ENCODE measurements around the gene GYS1.

Gene GYS1

DNA sequence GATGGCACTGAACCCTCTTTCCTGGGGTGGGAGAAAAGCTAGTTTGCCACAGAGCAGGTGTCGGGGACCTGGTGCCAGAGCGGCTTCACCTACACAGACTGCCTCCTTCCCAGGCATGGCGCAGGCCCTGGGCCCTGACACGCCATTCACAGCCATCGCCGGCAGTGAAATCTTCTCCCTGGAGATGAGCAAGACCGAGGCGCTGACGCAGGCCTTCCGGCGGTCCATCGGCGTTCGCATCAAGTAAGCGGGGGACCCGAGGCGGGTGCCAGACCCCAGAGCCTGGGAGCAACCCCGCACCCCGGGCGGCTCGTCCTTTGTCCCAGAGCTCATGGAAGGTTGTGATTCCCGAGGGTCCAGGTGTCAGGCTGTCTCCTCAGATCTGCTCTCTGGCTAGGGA lies 13.8 kb upstream of the GYS1 start:
- TF ChIP-seq, protein P1, sequence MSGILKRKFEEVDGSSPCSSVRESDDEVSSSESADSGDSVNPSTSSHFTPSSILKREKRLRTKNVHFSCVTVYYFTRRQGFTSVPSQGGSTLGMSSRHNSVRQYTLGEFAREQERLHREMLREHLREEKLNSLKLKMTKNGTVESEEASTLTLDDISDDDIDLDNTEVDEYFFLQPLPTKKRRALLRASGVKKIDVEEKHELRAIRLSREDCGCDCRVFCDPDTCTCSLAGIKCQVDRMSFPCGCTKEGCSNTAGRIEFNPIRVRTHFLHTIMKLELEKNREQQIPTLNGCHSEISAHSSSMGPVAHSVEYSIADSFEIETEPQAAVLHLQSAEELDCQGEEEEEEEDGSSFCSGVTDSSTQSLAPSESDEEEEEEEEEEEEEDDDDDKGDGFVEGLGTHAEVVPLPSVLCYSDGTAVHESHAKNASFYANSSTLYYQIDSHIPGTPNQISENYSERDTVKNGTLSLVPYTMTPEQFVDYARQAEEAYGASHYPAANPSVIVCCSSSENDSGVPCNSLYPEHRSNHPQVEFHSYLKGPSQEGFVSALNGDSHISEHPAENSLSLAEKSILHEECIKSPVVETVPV (CRISPR knock-in tag; IDR thresholded peaks at IDR 0.05) = no peak
- no peak for TF ChIP-seq ZNF565 (CRISPR knock-in tag; conservative IDR thresholded peaks at IDR 0.05; ENCODE audit: low read depth)
- no peak for TF ChIP-seq TCF4 (CRISPR knock-in tag; IDR thresholded peaks at IDR 0.05; ENCODE audit: borderline replicate concordance)
- TF ChIP-seq TOX (CRISPR knock-in tag; IDR thresholded peaks at IDR 0.05; ENCODE audit: borderline replicate concordance) = no peak
- TF ChIP-seq CSDC2 (CRISPR knock-in tag; IDR thresholded peaks at IDR 0.05) = no peak
- TF ChIP-seq, protein P2, sequence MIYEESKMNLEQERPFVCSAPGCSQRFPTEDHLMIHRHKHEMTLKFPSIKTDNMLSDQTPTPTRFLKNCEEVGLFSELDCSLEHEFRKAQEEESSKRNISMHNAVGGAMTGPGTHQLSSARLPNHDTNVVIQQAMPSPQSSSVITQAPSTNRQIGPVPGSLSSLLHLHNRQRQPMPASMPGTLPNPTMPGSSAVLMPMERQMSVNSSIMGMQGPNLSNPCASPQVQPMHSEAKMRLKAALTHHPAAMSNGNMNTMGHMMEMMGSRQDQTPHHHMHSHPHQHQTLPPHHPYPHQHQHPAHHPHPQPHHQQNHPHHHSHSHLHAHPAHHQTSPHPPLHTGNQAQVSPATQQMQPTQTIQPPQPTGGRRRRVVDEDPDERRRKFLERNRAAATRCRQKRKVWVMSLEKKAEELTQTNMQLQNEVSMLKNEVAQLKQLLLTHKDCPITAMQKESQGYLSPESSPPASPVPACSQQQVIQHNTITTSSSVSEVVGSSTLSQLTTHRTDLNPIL (CRISPR knock-in tag; IDR thresholded peaks at IDR 0.05; ENCODE audit: low read depth) = no peak
- no peak for TF ChIP-seq ZFP3 (CRISPR knock-in tag; IDR thresholded peaks at IDR 0.05)
- TF ChIP-seq RARB (CRISPR knock-in tag; IDR thresholded peaks at IDR 0.05) = no peak
- TF ChIP-seq ARNTL (CRISPR knock-in tag; IDR thresholded peaks at IDR 0.05; ENCODE audit: borderline replicate concordance, low read depth) = no peak
- no peak for TF ChIP-seq BACH2 (CRISPR knock-in tag; IDR thresholded peaks at IDR 0.05; ENCODE audit: borderline replicate concordance)
- TF ChIP-seq, protein P3, sequence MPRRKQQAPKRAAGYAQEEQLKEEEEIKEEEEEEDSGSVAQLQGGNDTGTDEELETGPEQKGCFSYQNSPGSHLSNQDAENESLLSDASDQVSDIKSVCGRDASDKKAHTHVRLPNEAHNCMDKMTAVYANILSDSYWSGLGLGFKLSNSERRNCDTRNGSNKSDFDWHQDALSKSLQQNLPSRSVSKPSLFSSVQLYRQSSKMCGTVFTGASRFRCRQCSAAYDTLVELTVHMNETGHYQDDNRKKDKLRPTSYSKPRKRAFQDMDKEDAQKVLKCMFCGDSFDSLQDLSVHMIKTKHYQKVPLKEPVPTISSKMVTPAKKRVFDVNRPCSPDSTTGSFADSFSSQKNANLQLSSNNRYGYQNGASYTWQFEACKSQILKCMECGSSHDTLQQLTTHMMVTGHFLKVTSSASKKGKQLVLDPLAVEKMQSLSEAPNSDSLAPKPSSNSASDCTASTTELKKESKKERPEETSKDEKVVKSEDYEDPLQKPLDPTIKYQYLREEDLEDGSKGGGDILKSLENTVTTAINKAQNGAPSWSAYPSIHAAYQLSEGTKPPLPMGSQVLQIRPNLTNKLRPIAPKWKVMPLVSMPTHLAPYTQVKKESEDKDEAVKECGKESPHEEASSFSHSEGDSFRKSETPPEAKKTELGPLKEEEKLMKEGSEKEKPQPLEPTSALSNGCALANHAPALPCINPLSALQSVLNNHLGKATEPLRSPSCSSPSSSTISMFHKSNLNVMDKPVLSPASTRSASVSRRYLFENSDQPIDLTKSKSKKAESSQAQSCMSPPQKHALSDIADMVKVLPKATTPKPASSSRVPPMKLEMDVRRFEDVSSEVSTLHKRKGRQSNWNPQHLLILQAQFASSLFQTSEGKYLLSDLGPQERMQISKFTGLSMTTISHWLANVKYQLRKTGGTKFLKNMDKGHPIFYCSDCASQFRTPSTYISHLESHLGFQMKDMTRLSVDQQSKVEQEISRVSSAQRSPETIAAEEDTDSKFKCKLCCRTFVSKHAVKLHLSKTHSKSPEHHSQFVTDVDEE (CRISPR knock-in tag; IDR thresholded peaks at IDR 0.05) = no peak
- TF ChIP-seq ZNF70 (CRISPR knock-in tag; IDR thresholded peaks at IDR 0.05) = no peak
- TF ChIP-seq GLIS3 (CRISPR knock-in tag; IDR thresholded peaks at IDR 0.05) = no peak
- TF ChIP-seq ZFP30 (CRISPR knock-in tag; IDR thresholded peaks at IDR 0.05) = no peak
- ATAC-seq = no peak

DNA sequence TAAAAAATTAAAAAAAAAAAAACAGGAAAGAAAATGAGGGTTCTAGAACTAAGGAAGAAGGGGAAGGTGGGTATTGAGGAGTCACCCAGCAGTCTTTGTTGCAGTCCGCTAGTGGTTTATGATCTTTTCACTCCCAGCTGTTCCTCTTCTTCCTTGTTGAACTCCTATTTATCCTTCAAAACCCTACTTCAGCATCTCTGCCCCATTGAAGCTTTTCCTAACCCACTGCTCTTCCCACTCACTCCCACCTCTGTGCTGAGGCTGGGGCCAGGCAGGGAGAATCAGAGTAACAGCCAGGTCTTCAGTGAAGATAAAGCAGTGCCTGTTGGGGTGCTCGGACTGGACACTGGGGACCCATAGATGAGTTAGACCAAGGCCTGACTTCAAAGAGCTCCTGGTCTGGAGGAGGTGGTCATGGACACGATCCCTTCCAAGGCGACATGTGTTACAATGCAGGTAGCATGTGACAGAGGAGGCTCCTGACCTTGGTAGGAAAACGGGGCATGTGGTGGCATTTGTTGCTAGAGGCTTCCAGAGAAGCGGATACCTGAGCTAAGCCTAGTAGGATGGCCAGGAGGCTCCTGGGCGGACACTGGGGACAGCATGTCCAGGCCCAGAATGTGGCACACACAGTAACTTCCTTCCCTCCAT lies 12.0 kb upstream of the GYS1 start:
- no peak for ATAC-seq
- TF ChIP-seq ARNTL (CRISPR knock-in tag; IDR thresholded peaks at IDR 0.05; ENCODE audit: borderline replicate concordance, low read depth) (no peak), ESRRG (CRISPR knock-in tag; IDR thresholded peaks at IDR 0.05) (no peak), ZNF565 (CRISPR knock-in tag; conservative IDR thresholded peaks at IDR 0.05; ENCODE audit: low read depth) (no peak), RARB (CRISPR knock-in tag; IDR thresholded peaks at IDR 0.05) (no peak), CSDC2 (CRISPR knock-in tag; IDR thresholded peaks at IDR 0.05) (no peak), ZFP3 (CRISPR knock-in tag; IDR thresholded peaks at IDR 0.05) (peak; percentile 97)

DNA sequence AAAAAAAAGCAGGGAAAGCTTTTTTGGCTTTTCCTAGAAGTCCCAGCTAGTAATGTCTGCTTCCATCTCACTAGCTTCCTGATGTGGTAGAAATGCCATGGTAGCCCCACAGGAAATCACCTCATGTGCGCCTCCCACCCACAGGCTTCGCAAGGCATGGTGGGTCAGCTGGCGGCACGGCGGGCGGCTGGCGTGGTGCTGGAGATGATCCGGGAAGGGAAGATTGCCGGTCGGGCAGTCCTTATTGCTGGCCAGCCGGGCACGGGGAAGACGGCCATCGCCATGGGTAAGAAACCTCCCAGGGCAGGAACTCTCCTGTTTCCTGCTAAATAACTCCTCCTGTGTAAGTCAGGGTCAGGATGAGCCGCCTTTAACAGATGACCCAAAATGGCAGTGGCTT lies 11.0 kb upstream of the GYS1 start:
- no peak for ATAC-seq
- no peak for TF ChIP-seq RARB (CRISPR knock-in tag; IDR thresholded peaks at IDR 0.05)
- TF ChIP-seq GLIS3 (CRISPR knock-in tag; IDR thresholded peaks at IDR 0.05) = no peak
- no peak for TF ChIP-seq TCF4 (CRISPR knock-in tag; IDR thresholded peaks at IDR 0.05; ENCODE audit: borderline replicate concordance)
- TF ChIP-seq ZFP30 (CRISPR knock-in tag; IDR thresholded peaks at IDR 0.05) = no peak
- TF ChIP-seq, protein P1 (CRISPR knock-in tag; IDR thresholded peaks at IDR 0.05) = no peak

DNA sequence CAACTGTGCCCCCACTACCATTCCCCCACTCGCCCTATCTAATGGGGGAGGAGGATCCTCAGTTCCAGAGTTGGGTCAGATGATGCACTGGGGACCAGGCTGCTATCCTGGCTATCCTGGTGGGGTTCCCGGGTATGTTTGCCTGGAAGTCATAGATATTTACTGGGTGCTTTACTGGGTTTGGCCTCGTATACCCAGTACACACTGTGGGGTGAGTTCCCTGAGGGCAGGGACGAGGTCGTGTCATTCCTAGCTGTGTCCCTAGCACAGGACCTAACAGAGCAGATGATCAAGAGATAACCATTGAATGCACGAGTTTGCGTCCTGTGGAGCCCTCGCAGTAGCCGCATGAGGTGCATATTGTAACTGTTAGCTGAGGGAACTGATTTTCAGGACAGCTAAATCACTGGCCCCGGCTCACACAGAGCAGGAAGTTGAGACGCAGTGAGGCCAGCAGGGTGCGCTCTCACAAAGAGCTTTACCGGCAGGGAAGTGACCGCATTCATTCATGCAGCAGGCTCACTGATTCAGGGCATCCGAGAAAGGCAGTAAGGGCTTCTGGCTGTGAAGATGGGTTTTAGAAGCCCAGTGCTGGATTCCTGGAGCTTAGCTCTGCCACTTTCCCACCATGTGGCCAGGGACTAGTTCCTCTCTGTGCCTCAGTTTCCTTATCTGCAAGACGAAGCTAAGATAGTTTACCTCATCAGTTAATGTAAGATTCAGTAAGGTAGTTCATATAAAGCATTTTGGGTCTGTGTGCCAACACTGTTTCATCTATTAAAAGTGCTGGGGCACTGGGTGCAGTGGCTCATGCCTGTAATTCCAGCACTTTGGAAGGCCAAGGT lies 6.6 kb upstream of the GYS1 start:
- ATAC-seq = peak; percentile 89
- TF ChIP-seq, protein P3 (CRISPR knock-in tag; IDR thresholded peaks at IDR 0.05) = no peak
- TF ChIP-seq ZNF70 (CRISPR knock-in tag; IDR thresholded peaks at IDR 0.05) = no peak
- TF ChIP-seq ESRRG (CRISPR knock-in tag; IDR thresholded peaks at IDR 0.05) = no peak
- TF ChIP-seq GLIS3 (CRISPR knock-in tag; IDR thresholded peaks at IDR 0.05) = no peak
- TF ChIP-seq ZFP30 (CRISPR knock-in tag; IDR thresholded peaks at IDR 0.05) = no peak
- TF ChIP-seq, protein P1 (CRISPR knock-in tag; IDR thresholded peaks at IDR 0.05) = no peak
- TF ChIP-seq, protein P2 (CRISPR knock-in tag; IDR thresholded peaks at IDR 0.05; ENCODE audit: low read depth) = no peak
- TF ChIP-seq ZC3H10 (CRISPR knock-in tag; IDR thresholded peaks at IDR 0.05) = no peak
